Panc1 (cell line): ENCODE results near the gene SYP.

Source experiments
- SIN3A ChIP-seq: IDR thresholded peaks from 2 replicates; pipeline ENCODE4 v1.6.1; 2012; ENCODE audit warnings: low read depth, mild to moderate bottlenecking, low read length, moderate library complexity, borderline replicate concordance; ENCODE audit not compliant: insufficient read depth
- TF ChIP-seq, protein P1 (sequence below): fragments of 450-650 bp; IDR thresholded peaks from 2 replicates; pipeline ENCODE4 v1.5.1; 2017; ENCODE audit warnings: mild to moderate bottlenecking
- TF ChIP-seq, protein P2 (sequence below), 2 experiments: IDR thresholded peaks; 2 replicates each; pipeline ENCODE4 v1.6.1; 2011 to 2012; ENCODE audit warnings: low read depth in 2 of 2, control low read depth in 1 of 2, low read length in 1 of 2, mild to moderate bottlenecking in 1 of 2, moderate library complexity in 1 of 2; ENCODE audit not compliant: insufficient read depth in 1 of 2

DNA sequence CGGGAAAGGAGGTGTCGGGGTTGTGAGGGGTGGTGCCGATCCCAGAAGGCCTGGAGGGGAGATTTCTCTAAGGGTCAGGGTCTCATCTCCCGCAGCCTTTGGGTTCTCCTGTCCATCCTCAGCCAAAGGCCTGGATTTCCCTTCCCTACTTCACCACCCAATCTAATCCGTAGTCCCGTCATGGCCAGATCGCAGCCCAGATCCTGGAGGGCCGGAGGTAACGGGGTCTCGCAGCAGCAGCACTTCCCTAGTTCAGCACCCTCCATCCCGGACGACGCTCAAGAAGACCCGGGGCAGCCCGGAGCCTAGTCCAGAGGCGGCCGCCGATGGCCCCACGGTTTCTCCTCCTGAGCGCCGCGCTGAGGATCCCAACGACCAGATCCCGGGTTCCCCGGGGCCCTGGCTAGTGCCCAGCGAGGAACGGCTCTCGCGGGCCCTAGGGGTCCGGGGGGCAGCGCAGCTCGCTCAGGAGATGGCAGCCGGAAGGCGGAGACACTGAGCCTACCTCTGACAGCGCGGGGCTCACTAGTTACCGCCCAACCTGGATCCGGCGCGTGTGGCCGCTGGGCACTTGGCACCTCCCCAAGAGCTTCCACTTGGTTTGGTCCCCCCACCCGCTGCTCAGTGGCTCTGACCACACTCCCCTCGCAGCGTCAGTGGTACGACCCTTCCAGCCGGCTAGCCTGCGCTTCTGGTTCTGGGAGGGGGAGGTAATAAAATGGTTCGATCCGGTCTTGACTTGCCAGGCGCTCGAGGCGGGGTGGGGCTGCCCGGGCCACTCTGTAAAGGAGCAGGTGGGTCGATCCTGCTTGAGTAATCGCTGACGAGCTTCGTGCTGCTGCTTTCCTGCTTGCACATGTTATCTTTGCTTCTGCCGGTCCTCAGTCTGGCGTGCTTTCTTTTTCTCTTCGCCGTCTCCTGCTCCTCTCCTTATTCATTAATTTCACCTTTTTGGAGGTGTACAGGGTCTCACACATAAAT is 33.8 kb downstream of the SYP start:
- TF ChIP-seq, protein P1, sequence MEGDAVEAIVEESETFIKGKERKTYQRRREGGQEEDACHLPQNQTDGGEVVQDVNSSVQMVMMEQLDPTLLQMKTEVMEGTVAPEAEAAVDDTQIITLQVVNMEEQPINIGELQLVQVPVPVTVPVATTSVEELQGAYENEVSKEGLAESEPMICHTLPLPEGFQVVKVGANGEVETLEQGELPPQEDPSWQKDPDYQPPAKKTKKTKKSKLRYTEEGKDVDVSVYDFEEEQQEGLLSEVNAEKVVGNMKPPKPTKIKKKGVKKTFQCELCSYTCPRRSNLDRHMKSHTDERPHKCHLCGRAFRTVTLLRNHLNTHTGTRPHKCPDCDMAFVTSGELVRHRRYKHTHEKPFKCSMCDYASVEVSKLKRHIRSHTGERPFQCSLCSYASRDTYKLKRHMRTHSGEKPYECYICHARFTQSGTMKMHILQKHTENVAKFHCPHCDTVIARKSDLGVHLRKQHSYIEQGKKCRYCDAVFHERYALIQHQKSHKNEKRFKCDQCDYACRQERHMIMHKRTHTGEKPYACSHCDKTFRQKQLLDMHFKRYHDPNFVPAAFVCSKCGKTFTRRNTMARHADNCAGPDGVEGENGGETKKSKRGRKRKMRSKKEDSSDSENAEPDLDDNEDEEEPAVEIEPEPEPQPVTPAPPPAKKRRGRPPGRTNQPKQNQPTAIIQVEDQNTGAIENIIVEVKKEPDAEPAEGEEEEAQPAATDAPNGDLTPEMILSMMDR = peak; percentile 72
- TF ChIP-seq SIN3A = no peak
- TF ChIP-seq, protein P2, sequence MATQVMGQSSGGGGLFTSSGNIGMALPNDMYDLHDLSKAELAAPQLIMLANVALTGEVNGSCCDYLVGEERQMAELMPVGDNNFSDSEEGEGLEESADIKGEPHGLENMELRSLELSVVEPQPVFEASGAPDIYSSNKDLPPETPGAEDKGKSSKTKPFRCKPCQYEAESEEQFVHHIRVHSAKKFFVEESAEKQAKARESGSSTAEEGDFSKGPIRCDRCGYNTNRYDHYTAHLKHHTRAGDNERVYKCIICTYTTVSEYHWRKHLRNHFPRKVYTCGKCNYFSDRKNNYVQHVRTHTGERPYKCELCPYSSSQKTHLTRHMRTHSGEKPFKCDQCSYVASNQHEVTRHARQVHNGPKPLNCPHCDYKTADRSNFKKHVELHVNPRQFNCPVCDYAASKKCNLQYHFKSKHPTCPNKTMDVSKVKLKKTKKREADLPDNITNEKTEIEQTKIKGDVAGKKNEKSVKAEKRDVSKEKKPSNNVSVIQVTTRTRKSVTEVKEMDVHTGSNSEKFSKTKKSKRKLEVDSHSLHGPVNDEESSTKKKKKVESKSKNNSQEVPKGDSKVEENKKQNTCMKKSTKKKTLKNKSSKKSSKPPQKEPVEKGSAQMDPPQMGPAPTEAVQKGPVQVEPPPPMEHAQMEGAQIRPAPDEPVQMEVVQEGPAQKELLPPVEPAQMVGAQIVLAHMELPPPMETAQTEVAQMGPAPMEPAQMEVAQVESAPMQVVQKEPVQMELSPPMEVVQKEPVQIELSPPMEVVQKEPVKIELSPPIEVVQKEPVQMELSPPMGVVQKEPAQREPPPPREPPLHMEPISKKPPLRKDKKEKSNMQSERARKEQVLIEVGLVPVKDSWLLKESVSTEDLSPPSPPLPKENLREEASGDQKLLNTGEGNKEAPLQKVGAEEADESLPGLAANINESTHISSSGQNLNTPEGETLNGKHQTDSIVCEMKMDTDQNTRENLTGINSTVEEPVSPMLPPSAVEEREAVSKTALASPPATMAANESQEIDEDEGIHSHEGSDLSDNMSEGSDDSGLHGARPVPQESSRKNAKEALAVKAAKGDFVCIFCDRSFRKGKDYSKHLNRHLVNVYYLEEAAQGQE (IDR thresholded peaks at IDR 0.05; ENCODE audit: insufficient read depth in 1 of 2, low read depth in 2 of 2, low read length in 1 of 2) = 0 out of 4 replicates have a peak, but pooled peaks of 1 of the 2 experiments have one; percentile 14
